ENCODE measurements around the gene TNFRSF18.

- TF ChIP-seq POLR2AphosphoS5 (IDR thresholded peaks at IDR 0.05; ENCODE audit: low read depth, low read length) (no peak), POLR2A (IDR thresholded peaks at IDR 0.05; ENCODE audit: low read depth, low read length) (no peak)
Measured at GRCh38 chr1:1232796-1233566, 26.6 kb upstream of the TNFRSF18 start.

Data from GM12891 (cell line).